Suprapubic skin (tissue), 4 donors: ENCODE measurements around the gene SMARCD1. TPM values are rescaled to one million over a fixed set of nuclear protein-coding genes. Genes with fewer than 3 reads are reported as not detected.
"Not testable (repeated sequence)": the region's sequence is repeated elsewhere in the genome, so short reads cannot be mapped to it uniquely, and the experiment has no call there.

Source experiments
- DNase-seq, 2 donors: peaks; one replicate each; pipeline ENCODE4 v3.0.0-alpha.2; 2019; ENCODE audit warnings: low spot score in 2 of 2
- H3K27ac ChIP-seq: fragments of 200-600 bp; sonication (generic); one replicate; pipeline ENCODE4 v1.5.1; 2019
- H3K27me3 ChIP-seq: fragments of 200-600 bp; sonication (generic); one replicate; pipeline ENCODE4 v1.5.1; 2019
- H3K36me3 ChIP-seq: fragments of 200-600 bp; sonication (generic); one replicate; pipeline ENCODE4 v1.5.1; 2019
- H3K4me1 ChIP-seq: fragments of 200-600 bp; sonication (generic); one replicate; pipeline ENCODE4 v1.5.1; 2019
- H3K4me3 ChIP-seq: fragments of 200-600 bp; sonication (generic); one replicate; pipeline ENCODE4 v1.5.1; 2019; ENCODE audit warnings: mild to moderate bottlenecking
- H3K9me3 ChIP-seq: fragments of 200-600 bp; sonication (generic); one replicate; pipeline ENCODE4 v1.5.1; 2019
- CTCF ChIP-seq, 2 donors: fragments of 200-600 bp in 1 of 2; fragments of 450-650 bp in 1 of 2; sonication (generic) in 1 of 2; IDR thresholded peaks; one replicate each; pipeline ENCODE4 v1.5.1; 2016 to 2019; ENCODE audit warnings: antibody characterized with exemption in 2 of 2, mild to moderate bottlenecking in 1 of 2, moderate library complexity in 1 of 2
- EP300 ChIP-seq: sonication (generic); formaldehyde crosslinking; IDR thresholded peaks from one replicate; pipeline ENCODE4 v1.6.1; 2017; ENCODE audit warnings: antibody characterized with exemption
- POLR2A ChIP-seq, 2 donors: fragments of 450-650 bp; IDR thresholded peaks; one replicate each; pipeline ENCODE4 v1.6.1; 2017; ENCODE audit warnings: antibody characterized with exemption in 2 of 2, mild to moderate bottlenecking in 2 of 2, moderate library complexity in 2 of 2
- POLR2AphosphoS5 ChIP-seq, 3 donors: sonication (generic); formaldehyde crosslinking; IDR thresholded peaks; one replicate each; pipeline ENCODE4 v1.6.1; 2017; ENCODE audit warnings: antibody characterized with exemption in 3 of 3
- WGBS: methylation state at CpG from one replicate; pipeline ENCODE4 v1.1.5; 2018; 5-methylcytosine and 5-hydroxymethylcytosine counted together
- total RNA-seq, 4 donors: library from RNA; depleted of rRNA; stranded (reverse); fragments of >200 nt; gene quantifications; one replicate each; pipeline ENCODE4 v1.1.0, GENCODE V29; 2016

The SMARCD1 gene
- total RNA-seq, 4 donors from 2014 or later = 62.8 to 86.5 (median 69.7) TPM

- no peaks in the 10 kb centered on the region for H3K36me3 ChIP-seq
- no peaks in the 10 kb centered on the region for H3K27me3 ChIP-seq
- H3K9me3 ChIP-seq = no peaks in the 10 kb centered on the region
- H3K27ac ChIP-seq = no peak overlapping the region
- no peak overlapping the region for H3K4me3 ChIP-seq
- DNase-seq = no peak
- peaks cover 11% of the 10 kb centered on the region for H3K4me1 ChIP-seq
- TF ChIP-seq POLR2AphosphoS5 (IDR thresholded peaks at IDR 0.05) = no peak
- no peak for TF ChIP-seq EP300
- TF ChIP-seq POLR2A (IDR thresholded peaks at IDR 0.05) = no peak
- TF ChIP-seq CTCF (IDR thresholded peaks at IDR 0.05) = no peak
- WGBS = 90% methylated on average over 10 of the region's 10 CpGs
Observed at GRCh38 chr12:50078281-50078680, 6.9 kb upstream of the SMARCD1 start.

GRCh38 chr12:50079771-50080170 lies 5.4 kb upstream of the SMARCD1 start:
- no peak overlapping the region for H3K4me3 ChIP-seq
- H3K9me3 ChIP-seq = no peaks in the 10 kb centered on the region
- no peak for DNase-seq
- no peaks in the 10 kb centered on the region for H3K27me3 ChIP-seq
- H3K36me3 ChIP-seq = no peaks in the 10 kb centered on the region
- 95% methylated on average over 5 of the region's 5 CpGs for WGBS
- H3K4me1 ChIP-seq = peaks cover 20% of the 10 kb centered on the region
- no peak for TF ChIP-seq CTCF (IDR thresholded peaks at IDR 0.05)
- no peak for TF ChIP-seq POLR2AphosphoS5 (IDR thresholded peaks at IDR 0.05)
- TF ChIP-seq EP300 = no peak
- no peak for TF ChIP-seq POLR2A (IDR thresholded peaks at IDR 0.05)
- H3K27ac ChIP-seq = no peak overlapping the region

GRCh38 chr12:50081096-50081808 lies 3.9 kb upstream of the SMARCD1 start:
- no peak for DNase-seq
- H3K9me3 ChIP-seq = no peaks in the 10 kb centered on the region
- no peaks in the 10 kb centered on the region for H3K27me3 ChIP-seq
- peaks cover 22% of the 10 kb centered on the region for H3K4me1 ChIP-seq
- no peaks in the 10 kb centered on the region for H3K36me3 ChIP-seq
- no peak overlapping the region for H3K27ac ChIP-seq
- TF ChIP-seq EP300 (no peak), POLR2A (IDR thresholded peaks at IDR 0.05) (no peak), CTCF (IDR thresholded peaks at IDR 0.05) (no peak), POLR2AphosphoS5 (IDR thresholded peaks at IDR 0.05) (no peak)
- WGBS = 55% methylated on average over 21 of the region's 46 CpGs
- peak overlapping the region; percentile 13 for H3K4me3 ChIP-seq

GRCh38 chr12:50082644-50083043 lies 2.5 kb upstream of the SMARCD1 start:
- 82% methylated on average over 7 of the region's 7 CpGs for WGBS
- Histone ChIP-seq H3K4me3 (no peak overlapping the region), H3K9me3 (no peaks in the 10 kb centered on the region), H3K27ac (no peak overlapping the region), H3K4me1 (peaks cover 25% of the 10 kb centered on the region), H3K27me3 (no peaks in the 10 kb centered on the region), H3K36me3 (peaks cover 11% of the 10 kb centered on the region)
- no peak for DNase-seq
- TF ChIP-seq CTCF (IDR thresholded peaks at IDR 0.05) = no peak
- TF ChIP-seq POLR2AphosphoS5 (IDR thresholded peaks at IDR 0.05) = no peak
- TF ChIP-seq EP300 = no peak
- TF ChIP-seq POLR2A (IDR thresholded peaks at IDR 0.05) = no peak

GRCh38 chr12:50083301-50083700 lies 1.8 kb upstream of the SMARCD1 start:
- Histone ChIP-seq H3K27me3 (no peaks in the 10 kb centered on the region), H3K9me3 (no peaks in the 10 kb centered on the region), H3K36me3 (peaks cover 13% of the 10 kb centered on the region), H3K4me1 (peaks cover 25% of the 10 kb centered on the region), H3K27ac (no peak overlapping the region), H3K4me3 (no peak overlapping the region)
- TF ChIP-seq EP300 = no peak
- no peak for TF ChIP-seq POLR2AphosphoS5 (IDR thresholded peaks at IDR 0.05)
- TF ChIP-seq POLR2A (IDR thresholded peaks at IDR 0.05) = no peak
- TF ChIP-seq CTCF (IDR thresholded peaks at IDR 0.05) = no peak
- DNase-seq = no peak
- WGBS = 79% methylated on average over 1 of the region's 1 CpG

GRCh38 chr12:50084409-50084774 lies 750 bp upstream of the SMARCD1 start:
- not testable (repeated sequence) for H3K27me3 ChIP-seq, DNase-seq, H3K9me3 ChIP-seq
- Histone ChIP-seq H3K27ac (peak overlapping the region; percentile 97), H3K4me3 (peak overlapping the region; percentile 82), H3K36me3 (peaks cover 18% of the 10 kb centered on the region), H3K4me1 (peaks cover 25% of the 10 kb centered on the region)
- WGBS = 41% methylated on average over 7 of the region's 7 CpGs
